ENCODE measurements around the gene PPIL4. TPM values are rescaled to one million over a fixed set of nuclear protein-coding genes. Genes with fewer than 3 reads are reported as not detected.

Gene PPIL4
- total and polyA plus RNA-seq, 2 experiments from 2014 or later: 35.1 to 47.3 TPM

GRCh38 chr6:149487316-149487715, 58.5 kb downstream of the PPIL4 start:
- no peak for DNase-seq (ENCODE audit: low spot score)
- TF ChIP-seq POLR2AphosphoS5 (IDR thresholded peaks at IDR 0.05; ENCODE audit: low read depth) (no peak), ETS1 (IDR thresholded peaks at IDR 0.05) (no peak), EZH2 (IDR thresholded peaks at IDR 0.05; ENCODE audit: low read depth, unreplicated experiment) (no peak), JUNB (IDR thresholded peaks at IDR 0.05; ENCODE audit: unreplicated experiment) (no peak), NANOG (IDR thresholded peaks at IDR 0.05; ENCODE audit: borderline replicate concordance) (no peak), ZNF114 (CRISPR knock-in tag; IDR thresholded peaks at IDR 0.05) (no peak), STAT1 (IDR thresholded peaks at IDR 0.05; ENCODE audit: unreplicated experiment) (no peak), ZNF331 (CRISPR knock-in tag; IDR thresholded peaks at IDR 0.05; ENCODE audit: low read depth) (no peak), EZH2phosphoT487 (IDR thresholded peaks at IDR 0.05; ENCODE audit: unreplicated experiment) (no peak), CREB1 (CRISPR knock-in tag; IDR thresholded peaks at IDR 0.05; ENCODE audit: low read depth) (no peak)
- TF ChIP-seq, protein P1, sequence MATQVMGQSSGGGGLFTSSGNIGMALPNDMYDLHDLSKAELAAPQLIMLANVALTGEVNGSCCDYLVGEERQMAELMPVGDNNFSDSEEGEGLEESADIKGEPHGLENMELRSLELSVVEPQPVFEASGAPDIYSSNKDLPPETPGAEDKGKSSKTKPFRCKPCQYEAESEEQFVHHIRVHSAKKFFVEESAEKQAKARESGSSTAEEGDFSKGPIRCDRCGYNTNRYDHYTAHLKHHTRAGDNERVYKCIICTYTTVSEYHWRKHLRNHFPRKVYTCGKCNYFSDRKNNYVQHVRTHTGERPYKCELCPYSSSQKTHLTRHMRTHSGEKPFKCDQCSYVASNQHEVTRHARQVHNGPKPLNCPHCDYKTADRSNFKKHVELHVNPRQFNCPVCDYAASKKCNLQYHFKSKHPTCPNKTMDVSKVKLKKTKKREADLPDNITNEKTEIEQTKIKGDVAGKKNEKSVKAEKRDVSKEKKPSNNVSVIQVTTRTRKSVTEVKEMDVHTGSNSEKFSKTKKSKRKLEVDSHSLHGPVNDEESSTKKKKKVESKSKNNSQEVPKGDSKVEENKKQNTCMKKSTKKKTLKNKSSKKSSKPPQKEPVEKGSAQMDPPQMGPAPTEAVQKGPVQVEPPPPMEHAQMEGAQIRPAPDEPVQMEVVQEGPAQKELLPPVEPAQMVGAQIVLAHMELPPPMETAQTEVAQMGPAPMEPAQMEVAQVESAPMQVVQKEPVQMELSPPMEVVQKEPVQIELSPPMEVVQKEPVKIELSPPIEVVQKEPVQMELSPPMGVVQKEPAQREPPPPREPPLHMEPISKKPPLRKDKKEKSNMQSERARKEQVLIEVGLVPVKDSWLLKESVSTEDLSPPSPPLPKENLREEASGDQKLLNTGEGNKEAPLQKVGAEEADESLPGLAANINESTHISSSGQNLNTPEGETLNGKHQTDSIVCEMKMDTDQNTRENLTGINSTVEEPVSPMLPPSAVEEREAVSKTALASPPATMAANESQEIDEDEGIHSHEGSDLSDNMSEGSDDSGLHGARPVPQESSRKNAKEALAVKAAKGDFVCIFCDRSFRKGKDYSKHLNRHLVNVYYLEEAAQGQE (IDR thresholded peaks at IDR 0.05; ENCODE audit: unreplicated experiment): no peak
- TF ChIP-seq, protein P2, sequence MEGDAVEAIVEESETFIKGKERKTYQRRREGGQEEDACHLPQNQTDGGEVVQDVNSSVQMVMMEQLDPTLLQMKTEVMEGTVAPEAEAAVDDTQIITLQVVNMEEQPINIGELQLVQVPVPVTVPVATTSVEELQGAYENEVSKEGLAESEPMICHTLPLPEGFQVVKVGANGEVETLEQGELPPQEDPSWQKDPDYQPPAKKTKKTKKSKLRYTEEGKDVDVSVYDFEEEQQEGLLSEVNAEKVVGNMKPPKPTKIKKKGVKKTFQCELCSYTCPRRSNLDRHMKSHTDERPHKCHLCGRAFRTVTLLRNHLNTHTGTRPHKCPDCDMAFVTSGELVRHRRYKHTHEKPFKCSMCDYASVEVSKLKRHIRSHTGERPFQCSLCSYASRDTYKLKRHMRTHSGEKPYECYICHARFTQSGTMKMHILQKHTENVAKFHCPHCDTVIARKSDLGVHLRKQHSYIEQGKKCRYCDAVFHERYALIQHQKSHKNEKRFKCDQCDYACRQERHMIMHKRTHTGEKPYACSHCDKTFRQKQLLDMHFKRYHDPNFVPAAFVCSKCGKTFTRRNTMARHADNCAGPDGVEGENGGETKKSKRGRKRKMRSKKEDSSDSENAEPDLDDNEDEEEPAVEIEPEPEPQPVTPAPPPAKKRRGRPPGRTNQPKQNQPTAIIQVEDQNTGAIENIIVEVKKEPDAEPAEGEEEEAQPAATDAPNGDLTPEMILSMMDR (conservative IDR thresholded peaks at IDR 0.05; ENCODE audit: low read depth in 2 of 2): no peak
- TF ChIP-seq, protein P3, sequence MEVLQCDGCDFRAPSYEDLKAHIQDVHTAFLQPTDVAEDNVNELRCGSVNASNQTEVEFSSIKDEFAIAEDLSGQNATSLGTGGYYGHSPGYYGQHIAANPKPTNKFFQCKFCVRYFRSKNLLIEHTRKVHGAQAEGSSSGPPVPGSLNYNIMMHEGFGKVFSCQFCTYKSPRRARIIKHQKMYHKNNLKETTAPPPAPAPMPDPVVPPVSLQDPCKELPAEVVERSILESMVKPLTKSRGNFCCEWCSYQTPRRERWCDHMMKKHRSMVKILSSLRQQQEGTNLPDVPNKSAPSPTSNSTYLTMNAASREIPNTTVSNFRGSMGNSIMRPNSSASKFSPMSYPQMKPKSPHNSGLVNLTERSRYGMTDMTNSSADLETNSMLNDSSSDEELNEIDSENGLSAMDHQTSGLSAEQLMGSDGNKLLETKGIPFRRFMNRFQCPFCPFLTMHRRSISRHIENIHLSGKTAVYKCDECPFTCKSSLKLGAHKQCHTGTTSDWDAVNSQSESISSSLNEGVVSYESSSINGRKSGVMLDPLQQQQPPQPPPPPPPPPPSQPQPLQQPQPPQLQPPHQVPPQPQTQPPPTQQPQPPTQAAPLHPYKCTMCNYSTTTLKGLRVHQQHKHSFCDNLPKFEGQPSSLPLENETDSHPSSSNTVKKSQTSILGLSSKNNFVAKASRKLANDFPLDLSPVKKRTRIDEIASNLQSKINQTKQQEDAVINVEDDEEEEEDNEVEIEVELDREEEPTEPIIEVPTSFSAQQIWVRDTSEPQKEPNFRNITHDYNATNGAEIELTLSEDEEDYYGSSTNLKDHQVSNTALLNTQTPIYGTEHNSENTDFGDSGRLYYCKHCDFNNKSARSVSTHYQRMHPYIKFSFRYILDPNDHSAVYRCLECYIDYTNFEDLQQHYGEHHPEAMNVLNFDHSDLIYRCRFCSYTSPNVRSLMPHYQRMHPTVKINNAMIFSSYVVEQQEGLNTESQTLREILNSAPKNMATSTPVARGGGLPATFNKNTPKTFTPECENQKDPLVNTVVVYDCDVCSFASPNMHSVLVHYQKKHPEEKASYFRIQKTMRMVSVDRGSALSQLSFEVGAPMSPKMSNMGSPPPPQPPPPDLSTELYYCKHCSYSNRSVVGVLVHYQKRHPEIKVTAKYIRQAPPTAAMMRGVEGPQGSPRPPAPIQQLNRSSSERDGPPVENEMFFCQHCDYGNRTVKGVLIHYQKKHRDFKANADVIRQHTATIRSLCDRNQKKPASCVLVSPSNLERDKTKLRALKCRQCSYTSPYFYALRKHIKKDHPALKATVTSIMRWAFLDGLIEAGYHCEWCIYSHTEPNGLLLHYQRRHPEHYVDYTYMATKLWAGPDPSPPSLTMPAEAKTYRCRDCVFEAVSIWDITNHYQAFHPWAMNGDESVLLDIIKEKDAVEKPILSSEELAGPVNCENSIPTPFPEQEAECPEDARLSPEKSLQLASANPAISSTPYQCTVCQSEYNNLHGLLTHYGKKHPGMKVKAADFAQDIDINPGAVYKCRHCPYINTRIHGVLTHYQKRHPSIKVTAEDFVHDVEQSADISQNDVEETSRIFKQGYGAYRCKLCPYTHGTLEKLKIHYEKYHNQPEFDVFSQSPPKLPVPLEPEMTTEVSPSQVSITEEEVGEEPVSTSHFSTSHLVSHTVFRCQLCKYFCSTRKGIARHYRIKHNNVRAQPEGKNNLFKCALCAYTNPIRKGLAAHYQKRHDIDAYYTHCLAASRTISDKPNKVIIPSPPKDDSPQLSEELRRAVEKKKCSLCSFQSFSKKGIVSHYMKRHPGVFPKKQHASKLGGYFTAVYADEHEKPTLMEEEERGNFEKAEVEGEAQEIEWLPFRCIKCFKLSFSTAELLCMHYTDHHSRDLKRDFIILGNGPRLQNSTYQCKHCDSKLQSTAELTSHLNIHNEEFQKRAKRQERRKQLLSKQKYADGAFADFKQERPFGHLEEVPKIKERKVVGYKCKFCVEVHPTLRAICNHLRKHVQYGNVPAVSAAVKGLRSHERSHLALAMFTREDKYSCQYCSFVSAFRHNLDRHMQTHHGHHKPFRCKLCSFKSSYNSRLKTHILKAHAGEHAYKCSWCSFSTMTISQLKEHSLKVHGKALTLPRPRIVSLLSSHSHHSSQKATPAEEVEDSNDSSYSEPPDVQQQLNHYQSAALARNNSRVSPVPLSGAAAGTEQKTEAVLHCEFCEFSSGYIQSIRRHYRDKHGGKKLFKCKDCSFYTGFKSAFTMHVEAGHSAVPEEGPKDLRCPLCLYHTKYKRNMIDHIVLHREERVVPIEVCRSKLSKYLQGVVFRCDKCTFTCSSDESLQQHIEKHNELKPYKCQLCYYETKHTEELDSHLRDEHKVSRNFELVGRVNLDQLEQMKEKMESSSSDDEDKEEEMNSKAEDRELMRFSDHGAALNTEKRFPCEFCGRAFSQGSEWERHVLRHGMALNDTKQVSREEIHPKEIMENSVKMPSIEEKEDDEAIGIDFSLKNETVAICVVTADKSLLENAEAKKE (CRISPR knock-in tag; IDR thresholded peaks at IDR 0.05): no peak
- Histone ChIP-seq H3K4me2 (no peak overlapping the region), H3K27me3 (ENCODE audit: insufficient read depth) (no peaks in the 10 kb centered on the region), H3K4me3 (no peak overlapping the region), H3K27ac (ENCODE audit: low read depth) (no peak overlapping the region), H3F3A (replicated peaks; ENCODE audit: low read depth) (no peaks in the 10 kb centered on the region), H3K4me1 (ENCODE audit: insufficient read depth) (no peaks in the 10 kb centered on the region), H3K79me2 (replicated peaks; ENCODE audit: insufficient read depth) (no peaks in the 10 kb centered on the region), H3K9me2 (ENCODE audit: insufficient read depth) (no peaks in the 10 kb centered on the region), H3K36me3 (ENCODE audit: insufficient read depth) (no peaks in the 10 kb centered on the region), H4K20me1 (replicated peaks; ENCODE audit: insufficient read depth) (no peaks in the 10 kb centered on the region), H2AFZ (no peak overlapping the region)
- H3K36me3 Mint-ChIP-seq (ENCODE audit: low read depth): no peaks in the 10 kb centered on the region
- peaks cover 9% of the 10 kb centered on the region for H3K27me3 Mint-ChIP-seq (ENCODE audit: insufficient read depth, low read depth, poor library complexity)
- no peak for ATAC-seq
- no peak overlapping the region for H3K4me3 Mint-ChIP-seq
- peaks cover 8% of the 10 kb centered on the region for H3K4me1 Mint-ChIP-seq
- H3K27ac Mint-ChIP-seq: no peak overlapping the region
- H3K9me3 Mint-ChIP-seq: no peaks in the 10 kb centered on the region

All from GM23338 (cell line).